ENCODE results near the gene MAGI2.

Gene MAGI2

DNA sequence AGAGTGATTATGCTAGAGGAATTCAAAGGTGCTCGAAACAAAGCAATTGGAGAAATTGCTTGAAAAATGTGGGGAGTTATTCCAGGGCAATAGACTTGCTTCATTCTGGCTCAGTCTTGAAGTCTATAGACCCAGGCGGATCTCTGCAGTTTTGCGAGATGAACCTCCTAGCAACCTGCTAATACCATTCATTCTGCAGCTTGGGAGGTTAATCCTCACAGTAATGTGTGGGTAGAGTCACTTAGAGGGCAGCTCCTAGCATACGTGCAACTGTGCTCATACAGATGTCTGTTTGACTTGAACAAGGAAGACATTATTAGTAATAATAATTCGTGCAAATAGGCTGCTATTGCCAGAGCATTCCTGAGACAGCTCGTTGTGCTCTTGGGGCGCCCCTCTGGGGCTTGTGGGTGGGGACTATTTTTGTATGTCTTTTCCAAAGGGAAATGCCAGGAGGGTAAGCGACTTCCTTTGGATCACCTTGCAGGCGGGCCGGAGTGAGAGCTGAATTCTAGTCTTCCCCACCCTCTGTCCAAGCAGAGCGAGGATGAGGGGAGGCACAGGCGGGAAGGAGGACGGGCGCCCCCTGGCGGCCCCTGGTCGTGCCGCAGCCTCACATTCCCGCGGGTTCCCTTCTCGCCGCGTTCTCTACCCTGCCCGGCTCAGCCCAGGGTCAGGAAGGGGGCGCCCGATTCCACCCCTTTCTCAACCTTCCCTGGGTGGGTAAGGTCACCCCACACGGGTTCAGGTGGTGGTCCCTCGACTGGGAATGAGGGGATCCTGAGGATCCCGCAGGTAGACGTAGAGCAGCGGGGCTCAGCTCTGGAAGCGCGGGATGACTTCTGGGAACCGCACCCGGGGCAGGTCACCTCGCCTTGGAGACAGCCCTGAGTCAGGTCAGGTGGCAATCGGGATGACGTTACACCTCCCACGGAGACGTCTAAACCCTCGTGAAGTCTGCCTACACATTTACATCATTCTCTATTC is 1413.4 kb downstream of the MAGI2 start:
- DNase-seq (ENCODE audit: low read depth, low spot score) = no peak

DNA sequence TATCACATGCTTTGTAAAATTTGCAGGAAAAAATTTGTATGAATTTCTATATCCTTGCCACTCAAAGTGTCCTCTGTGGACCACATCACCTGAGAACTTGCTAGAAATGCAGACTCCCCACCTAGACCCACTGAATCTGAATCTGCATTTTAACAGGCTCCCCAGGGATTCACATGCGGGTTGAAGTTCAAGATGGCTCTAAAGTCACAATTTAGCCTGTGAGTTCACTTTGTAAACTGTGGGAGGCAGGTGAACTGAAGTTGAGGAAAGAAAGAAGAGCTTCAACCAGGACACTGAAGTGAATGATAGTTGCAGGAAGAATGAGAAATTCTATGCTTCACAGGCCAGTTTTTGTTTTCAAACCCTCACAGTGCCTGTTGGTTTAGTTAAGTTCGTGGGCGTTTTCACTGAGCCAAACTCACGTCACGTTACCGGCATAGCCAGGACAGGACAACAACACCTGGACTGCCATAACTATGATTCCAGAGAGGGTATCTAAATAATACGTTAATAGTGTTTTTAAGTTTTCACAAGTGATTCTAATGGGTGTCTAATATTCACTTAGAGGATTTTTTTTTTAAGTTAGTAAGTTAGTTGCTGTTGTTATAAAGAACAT is 1414.9 kb downstream of the MAGI2 start:
- DNase-seq (ENCODE audit: low read depth, low spot score) = no peak

DNA sequence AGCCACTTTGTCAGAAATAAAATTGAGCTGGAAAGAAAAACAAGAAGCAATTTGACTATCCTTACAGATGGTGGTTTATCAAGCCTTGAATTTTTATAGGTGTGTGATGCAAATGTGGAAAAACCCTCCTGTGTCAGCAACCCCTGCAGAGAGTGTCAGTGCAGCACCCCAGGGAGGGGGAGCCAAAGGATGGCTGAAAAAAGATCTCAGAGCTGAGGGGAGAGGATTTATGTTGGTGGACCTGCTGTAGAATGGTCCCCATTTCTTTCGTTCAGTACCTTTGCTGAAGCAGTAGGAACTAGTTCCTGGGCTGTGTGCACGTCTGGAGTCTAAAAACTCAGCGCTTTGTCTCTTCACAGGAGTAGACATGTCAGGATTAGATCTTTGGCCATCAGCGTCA is 1415.9 kb downstream of the MAGI2 start:
- DNase-seq (ENCODE audit: low read depth, low spot score) = no peak

DNA sequence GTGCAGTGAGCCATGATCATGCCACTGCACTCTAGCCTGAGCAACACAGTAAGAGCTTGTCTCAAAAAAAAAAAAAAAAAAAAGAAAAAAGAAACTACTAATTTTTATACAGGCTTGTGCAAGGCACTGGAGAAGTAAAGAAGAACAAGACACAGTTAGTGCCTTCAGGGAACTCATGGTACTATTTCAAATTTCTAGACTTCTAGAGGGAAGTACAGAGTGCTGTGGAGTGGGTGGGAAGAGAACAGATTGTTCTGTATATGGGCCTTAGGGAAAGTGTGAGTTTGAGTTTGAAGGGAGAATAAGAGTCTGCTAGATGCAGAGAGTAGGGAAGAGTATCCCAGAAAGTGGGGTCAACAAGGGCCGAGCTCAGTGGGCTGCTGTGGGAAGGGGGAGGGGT is 1420.1 kb downstream of the MAGI2 start:
- DNase-seq (ENCODE audit: low read depth, low spot score) = no peak

DNA sequence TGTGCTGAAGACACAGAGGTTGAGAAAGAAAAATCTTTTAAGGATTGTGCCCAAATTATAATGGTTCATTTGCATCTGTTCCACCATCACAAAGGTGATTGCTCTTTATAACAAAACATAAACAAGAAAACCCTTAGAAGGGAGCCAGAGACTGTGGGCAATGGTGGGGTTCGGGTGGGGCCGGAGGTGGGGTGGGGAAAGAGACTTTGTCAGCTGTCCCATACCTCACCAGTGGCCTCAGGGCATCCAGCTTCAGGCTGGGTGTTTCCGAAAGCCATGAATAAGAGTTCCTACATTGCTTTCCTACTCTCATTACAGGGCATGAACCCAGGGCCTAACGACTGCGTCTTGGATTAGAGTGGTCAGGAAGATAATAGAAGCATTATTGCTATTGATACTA is 1427.0 kb downstream of the MAGI2 start:
- DNase-seq (ENCODE audit: low read depth, low spot score) = no peak

DNA sequence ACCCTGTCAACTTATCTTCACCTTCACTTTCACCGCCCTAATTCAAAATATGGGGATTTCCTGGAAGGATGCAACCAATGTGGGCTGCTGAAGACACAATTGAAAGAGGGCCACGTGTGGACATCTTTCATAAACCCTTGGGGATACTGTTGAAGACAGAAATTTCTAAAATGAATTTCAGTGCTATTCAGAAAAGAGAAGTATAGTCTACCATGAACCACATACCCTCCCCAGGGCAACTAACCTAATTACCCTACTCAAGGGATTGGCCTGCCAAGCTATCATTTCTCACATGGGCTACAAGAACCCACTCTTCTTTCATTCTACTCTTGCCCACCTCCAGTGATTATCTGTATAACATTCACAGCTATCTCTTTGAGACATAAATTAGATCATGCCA is 1428.9 kb downstream of the MAGI2 start:
- no peak for DNase-seq (ENCODE audit: low read depth, low spot score)

DNA sequence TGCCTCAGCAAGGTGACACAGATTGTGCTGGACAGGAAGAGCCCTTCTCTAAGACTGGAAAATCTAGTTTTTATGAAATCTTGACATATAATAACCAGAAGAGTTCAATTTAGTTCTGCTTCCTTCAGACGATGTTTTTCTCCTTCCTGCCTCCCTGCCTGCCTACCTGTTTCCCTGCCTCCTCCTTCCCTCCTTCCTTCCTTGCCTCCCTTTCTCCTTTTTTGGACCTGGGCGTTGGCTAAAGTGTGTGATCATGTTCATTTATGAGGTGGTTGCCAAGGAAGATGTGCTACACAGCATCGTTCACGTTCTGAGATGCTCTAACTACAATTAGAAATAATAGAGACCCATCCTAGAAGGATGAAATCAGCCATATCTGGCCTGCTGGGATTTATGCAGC is 1430.3 kb downstream of the MAGI2 start:
- DNase-seq (ENCODE audit: low read depth, low spot score) = no peak

DNA sequence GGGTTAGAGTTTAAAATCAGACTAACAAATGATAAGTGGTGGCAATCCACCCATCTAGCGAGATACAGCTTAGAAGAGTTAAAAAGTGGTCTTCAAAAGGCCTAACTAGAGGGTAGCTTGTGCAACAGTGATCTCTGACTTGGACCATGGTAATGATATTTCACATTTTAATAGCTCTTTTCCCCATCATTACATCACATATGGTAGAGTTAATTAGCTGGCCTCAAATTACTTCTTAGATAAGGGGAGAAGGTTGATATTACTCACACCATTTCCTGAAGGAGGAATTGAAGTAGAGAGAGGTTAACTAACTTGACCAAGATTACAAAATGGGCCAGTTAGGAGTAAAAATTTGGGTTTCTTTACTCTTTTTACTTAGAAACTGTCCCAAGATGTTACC is 1431.3 kb downstream of the MAGI2 start:
- no peak for DNase-seq (ENCODE audit: low read depth, low spot score)

DNA sequence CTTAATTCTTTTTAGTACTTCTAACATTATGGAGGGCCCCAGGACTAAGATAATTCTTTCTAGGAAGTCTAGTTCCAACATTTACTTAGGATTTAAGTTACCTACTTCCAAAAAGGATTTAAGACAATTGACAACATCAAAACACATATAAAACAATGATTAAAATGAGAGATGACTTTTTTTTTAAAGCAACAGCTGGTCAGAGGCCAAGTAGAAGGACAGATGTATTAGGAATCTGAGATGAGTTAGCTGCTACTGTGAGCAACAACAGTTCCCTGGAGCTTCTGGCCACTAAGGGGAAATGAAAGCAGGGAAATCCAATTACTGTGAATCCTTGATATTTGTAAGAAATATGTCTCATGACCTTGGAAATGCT is 1432.6 kb downstream of the MAGI2 start:
- no peak for DNase-seq (ENCODE audit: low read depth, low spot score)

DNA sequence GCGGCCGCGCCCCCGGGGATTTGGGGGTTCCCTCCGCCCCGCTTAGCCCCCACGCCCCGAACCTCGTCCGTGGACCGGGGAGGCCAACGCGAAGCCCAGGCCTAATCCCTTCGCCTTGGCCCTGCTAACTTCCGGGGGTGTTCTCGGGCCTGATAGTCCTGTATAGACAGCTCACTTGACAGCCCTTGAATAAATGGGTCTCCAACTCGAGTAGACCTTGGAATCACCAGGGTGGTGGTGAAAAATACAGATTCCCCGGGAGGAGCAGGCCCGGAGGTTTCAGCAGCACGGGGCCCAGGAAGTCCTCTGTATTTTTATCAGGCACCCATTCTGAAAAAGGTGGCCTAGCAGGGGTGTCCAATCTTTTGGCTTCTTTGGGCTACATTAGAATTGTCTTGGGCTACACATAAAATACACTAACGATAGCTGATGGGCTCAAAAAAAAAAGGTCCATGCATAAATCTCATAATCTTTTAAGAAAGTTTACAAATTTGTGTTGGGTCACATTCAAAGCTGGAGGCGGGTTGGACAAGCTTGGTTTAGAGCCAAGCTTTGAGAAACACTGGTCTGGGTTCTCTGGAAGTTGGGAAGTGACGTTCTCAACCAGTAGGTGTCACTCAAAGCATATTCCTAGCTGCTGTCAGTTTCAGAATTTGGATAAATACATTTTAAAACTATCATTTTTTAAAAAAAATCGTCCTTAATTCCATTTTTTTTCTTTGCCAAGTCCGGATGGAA is 1433.2 kb downstream of the MAGI2 start:
- DNase-seq (ENCODE audit: low read depth, low spot score) = peak; percentile 50

DNA sequence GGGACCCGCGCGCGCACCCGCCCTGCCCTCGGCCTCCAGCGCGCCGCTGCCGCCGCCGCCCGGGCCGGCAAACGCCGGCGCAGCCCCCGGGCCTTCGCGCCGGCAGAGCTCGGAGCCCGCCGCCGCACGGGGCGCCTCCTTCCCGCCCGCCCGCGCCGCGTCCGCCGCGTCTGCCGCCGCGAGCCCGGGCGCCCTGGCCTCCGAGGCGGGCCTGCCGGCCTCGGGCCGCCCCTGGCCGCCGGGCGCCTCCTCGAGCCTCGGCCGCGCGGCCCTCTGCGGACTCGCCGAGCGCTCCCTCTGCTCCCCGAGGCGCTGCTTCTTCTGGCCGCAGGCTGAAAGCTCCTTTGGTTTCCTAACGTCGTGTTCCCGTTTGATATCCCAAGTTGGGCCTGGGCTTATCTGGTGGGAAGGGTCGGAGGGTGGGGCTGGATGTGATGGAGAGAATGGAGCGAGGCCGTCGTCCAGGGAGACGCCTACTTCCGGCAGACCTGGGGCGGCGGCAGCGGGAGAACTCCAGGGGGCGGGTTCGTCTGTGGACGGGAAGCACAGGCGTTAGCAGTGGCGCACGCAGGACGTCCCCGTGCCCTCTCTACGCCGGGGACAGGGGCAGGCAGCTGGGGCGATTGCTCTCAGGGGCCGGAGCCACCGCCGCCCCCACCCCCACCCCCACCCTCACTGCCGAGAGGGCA is 1433.9 kb downstream of the MAGI2 start:
- peak; percentile 27 for DNase-seq (ENCODE audit: low read depth, low spot score)

DNA sequence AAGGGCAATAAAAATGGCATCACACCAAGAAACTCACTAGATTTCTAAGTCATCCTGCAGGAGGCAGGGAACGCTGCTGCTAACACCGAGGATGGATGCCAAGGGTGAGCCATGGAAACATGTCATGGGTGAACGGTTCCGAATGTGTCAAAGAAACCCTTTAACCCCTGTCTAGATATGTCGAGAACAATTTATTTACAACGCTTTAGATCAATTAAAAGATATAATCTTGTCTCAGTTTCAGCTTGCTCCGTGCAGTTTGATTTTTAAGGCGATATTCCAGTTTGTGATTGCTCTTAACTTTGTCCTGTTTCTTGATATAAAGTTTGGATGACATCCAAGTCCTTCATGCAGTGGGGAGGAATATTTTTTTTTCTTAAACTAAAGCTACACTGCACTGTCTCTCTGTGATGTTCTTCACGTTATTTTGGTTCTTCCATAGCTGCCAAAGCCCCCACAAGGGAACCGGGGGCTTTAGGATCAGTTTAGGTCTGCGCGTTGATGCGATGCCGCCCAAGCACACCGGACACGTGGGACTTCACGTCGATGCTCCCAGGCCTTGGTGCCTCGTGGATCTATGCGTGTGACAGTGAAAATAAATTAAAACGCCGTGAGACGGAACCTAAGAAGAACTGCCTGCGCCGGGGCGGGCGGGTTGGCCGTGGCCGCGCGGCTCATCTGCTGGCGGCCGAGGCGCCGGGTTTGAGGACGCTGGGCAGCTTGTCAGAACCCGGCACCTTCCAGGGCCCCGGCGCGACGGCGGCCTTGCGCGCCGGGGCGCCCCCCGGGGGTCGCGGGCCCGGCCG is 1434.6 kb downstream of the MAGI2 start:
- DNase-seq (ENCODE audit: low read depth, low spot score) = no peak

DNA sequence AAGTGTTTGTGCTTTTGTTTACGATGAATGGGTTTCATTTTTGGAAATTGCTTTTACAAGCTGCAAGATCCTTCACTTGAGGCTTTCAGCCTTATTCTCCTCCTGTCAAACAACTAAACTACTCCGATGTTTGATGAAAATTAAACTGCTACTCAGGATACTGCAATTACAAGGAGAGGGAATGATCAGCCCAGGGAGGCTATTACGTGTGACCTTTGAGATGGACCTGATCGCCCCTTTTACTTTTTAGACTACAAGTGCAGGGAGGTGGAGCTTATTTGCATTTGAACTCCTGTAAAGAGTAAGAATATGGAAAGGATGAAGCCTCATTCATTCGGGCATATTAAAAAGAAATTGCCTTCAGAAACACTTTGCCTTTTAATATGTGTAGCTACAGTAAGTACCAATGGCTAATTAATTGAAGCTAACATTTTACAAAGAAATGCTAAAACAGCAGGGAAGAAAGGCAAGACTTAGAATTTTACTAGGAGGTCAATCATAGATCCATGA is 1435.8 kb downstream of the MAGI2 start:
- no peak for DNase-seq (ENCODE audit: low read depth, low spot score)

DNA sequence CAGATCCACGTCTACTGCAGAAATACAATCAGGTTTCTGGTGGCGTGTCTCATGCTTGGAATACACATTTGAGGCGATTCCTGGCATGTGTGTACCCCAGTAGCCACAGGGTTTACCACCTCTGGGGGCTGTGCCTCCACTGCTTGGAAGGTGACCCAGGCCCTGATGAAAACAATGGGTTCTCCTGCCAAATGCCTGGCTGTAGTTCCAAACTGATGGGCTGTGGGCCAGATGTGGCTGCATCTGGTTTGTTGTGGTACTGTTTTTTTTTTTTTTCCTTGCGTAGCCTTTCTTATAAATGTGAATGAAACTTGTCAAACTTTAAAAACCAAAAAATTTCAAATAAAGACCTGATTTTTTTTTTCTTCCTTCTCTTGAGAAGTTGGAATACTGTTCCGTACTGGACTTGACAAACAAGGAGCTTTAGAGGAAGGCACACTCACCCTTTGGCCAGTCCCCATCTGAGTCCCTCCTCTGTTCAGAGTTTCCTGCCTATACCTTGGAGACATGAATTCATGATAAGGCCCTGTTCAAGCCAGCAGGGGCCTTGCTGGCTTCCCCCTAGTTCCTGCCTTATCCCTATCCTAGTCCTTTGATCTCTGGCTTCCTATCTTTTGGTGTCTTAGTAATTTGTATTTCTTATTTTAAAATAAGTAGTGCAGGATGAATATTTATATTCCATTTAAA is 1437.8 kb downstream of the MAGI2 start:
- DNase-seq (ENCODE audit: low read depth, low spot score) = no peak

DNA sequence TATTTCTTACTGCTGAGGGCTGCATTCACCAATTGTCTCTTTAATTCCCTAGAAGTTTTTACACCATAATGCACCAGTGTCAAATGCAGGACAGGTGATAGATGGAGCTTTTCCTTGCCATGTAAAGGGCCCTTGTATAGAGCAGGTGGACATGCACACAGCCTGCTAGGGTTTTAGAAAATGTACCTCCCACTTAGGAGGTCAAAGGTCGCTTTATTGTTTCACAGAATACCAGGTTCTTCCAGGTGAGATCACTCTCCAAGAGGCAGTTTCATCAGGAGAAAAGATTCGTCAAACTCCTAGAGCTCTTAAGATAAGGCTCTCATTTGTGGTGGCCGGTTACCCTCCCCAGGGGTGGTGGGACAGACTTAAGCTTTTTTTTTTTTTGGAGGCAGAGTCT is 1439.1 kb downstream of the MAGI2 start:
- no peak for DNase-seq (ENCODE audit: low read depth, low spot score)

DNA sequence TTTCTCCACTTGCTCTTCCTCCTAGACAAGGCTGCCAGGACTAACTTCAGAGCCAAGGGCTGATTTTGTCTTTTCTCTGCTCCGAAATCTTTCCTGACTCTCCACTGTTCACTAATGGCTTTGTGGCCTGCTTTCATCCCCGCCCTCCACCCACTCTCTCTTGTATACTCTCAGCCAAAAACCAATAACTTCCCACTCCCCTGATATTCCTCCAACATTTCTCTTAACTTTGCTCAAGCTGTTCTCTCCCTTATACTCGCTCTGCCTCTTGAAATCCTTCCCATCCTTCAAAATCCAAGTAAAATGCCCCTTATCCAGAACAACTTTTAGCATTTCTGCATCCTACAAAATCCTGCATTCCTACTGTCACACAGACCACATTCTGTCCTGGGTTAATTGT is 1440.1 kb downstream of the MAGI2 start:
- DNase-seq (ENCODE audit: low read depth, low spot score) = no peak

DNA sequence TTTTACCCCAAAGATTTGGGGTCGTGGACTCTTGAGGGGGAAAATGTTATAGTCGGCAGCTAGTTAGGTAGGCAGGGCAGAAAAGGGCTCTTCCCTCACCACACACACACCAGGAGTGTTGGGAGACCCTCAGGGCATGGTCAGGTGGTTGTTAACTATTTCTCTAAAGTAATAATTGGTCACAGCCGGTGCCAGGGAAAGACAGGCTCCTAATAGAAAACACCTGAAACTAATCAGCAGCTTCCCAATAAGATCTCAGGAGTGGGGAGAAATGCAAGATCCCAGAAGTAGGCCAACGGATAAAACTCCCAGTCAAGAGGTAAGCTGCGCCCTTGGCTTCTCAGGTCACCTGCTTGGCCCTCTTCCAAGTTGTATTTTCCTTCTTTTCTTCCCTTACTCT is 1441.8 kb downstream of the MAGI2 start:
- no peak for DNase-seq (ENCODE audit: low read depth, low spot score)

DNA sequence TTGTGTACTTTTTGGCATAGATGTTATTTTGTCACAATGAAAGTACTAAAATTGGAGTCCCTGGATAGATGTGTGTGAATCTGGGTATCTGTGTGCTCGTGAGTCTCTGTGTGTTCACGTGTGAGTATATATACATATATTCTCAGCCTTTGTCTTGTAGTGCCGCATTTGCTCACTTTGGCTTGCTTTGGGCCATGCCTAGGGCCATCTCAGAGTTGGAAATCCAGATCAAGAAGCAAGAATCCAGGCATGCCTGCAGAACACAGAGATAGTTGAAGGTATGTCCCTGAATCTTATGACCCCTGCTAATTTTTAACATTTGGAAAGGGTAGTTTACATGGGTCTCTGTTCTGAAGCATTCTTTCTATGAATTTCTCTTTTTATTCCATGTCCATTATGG is 1446.2 kb downstream of the MAGI2 start:
- no peak for DNase-seq (ENCODE audit: low read depth, low spot score)

DNA sequence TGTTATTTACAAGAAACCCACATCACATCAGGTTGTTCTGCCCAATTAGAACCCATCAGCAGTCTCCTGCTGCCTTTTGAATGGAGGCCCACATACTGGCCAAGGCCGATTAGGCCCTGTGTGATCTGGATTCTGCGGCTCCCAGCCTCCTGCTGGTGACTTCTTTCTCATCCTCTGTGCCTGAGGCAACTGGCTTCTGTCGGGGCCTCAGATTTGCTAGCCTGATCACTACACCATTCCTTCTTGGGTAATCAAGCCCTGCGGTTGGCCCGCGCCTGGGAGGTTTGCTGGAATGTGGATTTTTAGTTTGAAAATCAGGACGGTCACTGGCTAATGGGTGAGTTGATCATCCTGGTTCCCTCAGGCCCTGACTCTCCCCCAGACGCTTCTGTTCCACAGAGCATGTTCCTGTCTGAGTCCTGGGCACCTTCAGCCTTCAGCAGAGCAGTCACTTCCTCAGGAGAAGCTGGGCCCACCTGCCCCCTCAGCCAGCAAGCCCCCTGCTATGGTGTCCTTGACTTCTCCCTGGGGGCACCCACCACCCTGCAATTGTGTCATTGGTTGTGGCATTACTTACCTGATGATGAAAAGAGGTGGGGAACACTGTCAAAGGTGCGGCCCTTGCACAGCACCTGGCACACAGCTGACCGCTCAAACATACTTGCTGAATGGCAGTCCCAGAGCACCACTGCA is 1447.3 kb downstream of the MAGI2 start:
- no peak for DNase-seq (ENCODE audit: low read depth, low spot score)

DNA sequence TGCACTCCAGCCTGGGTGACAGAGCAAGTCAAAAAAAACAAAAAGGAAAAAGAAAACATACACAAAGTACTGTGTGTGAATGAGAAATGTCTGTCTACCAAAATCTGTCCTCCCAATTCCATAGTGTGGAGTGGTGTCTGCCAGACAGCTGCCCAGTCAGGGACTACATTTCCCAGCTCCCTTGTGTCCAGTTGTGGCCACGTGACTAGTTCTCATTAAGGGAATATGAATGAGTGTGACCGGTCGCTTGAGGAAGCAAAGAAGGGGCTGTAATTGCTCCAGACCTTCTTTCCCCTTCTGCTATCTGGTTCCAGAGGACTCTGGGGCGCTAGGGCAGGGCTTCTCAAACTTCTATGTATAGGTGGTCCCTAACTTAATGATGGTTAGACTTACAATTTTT is 1450.8 kb downstream of the MAGI2 start:
- DNase-seq (ENCODE audit: low read depth, low spot score) = no peak
